HFFc6 (cell line): ENCODE results near the gene TBX15. TPM values are rescaled to one million over a fixed set of nuclear protein-coding genes. Genes with fewer than 3 reads are reported as not detected.
"Not testable (repeated sequence)": the region's sequence is repeated elsewhere in the genome, so short reads cannot be mapped to it uniquely, and the experiment has no call there.

Experiments used
- DNase-seq: peaks from one replicate; pipeline ENCODE4 v3.0.0-alpha.2; 2018
- H3K27ac Mint-ChIP-seq: 2 replicates; pipeline ENCODE4 v1.8.0; 2020; ENCODE audit warnings: mild to moderate bottlenecking, mixed read lengths
- H3K27me3 Mint-ChIP-seq: 2 replicates; pipeline ENCODE4 v1.8.0; 2021; ENCODE audit warnings: mild to moderate bottlenecking, moderate library complexity, mixed read lengths; ENCODE audit not compliant: insufficient read depth
- H3K36me3 Mint-ChIP-seq: 2 replicates; pipeline ENCODE4 v1.8.0; 2021; ENCODE audit warnings: low read depth, mixed read lengths
- H3K4me1 Mint-ChIP-seq: 2 replicates; pipeline ENCODE4 v1.8.0; 2020; ENCODE audit warnings: low read depth, mixed read lengths
- H3K4me3 Mint-ChIP-seq: 2 replicates; pipeline ENCODE4 v1.8.0; 2020; ENCODE audit warnings: mild to moderate bottlenecking, moderate library complexity, mixed read lengths
- H3K9me3 Mint-ChIP-seq: 2 replicates; pipeline ENCODE4 v1.8.0; 2020; ENCODE audit warnings: mild to moderate bottlenecking, mixed read lengths
- CTCF ChIP-seq: fragments of 200-600 bp; sonication (generic); IDR thresholded peaks from 2 replicates; pipeline ENCODE4 v1.5.0; 2021; ENCODE audit warnings: antibody characterized with exemption, mild to moderate bottlenecking
- total RNA-seq, 6 experiments: library from RNA; stranded (reverse); fragmentation: NEBNext Ultra II Directional; extraction: Animal tissue kit (Norgen Biotek cat#: 25700); gene quantifications; 2 replicates in 1 of 6; 3 replicates in 5 of 6; pipeline ENCODE4 v1.2.3, GENCODE V29; 2021

Gene TBX15
- total RNA-seq, 6 experiments from 2014 or later = 5.3 to 12.2 (median 10.0) TPM

- H3K27me3 Mint-ChIP-seq = no peaks in the 10 kb centered on the region; the same call in none of the 2 replicates
- DNase-seq = no peak
- no peak overlapping the region for H3K27ac Mint-ChIP-seq
- H3K4me3 Mint-ChIP-seq = no peak overlapping the region
- TF ChIP-seq CTCF = no peak
- H3K36me3 Mint-ChIP-seq = peaks cover 24% of the 10 kb centered on the region; the same call in 1 of the 2 replicates
- no peaks in the 10 kb centered on the region; the same call in 1 of the 2 replicates for H3K4me1 Mint-ChIP-seq
- no peaks in the 10 kb centered on the region for H3K9me3 Mint-ChIP-seq
Measured at GRCh38 chr1:118920124-118920717, 67.9 kb downstream of the TBX15 start.

GRCh38 chr1:118918940-118919259 lies 69.2 kb downstream of the TBX15 start:
- H3K27me3 Mint-ChIP-seq = no peaks in the 10 kb centered on the region; the same call in none of the 2 replicates
- no peak for DNase-seq
- no peaks in the 10 kb centered on the region; the same call in 1 of the 2 replicates for H3K4me1 Mint-ChIP-seq
- no peak overlapping the region for H3K4me3 Mint-ChIP-seq
- TF ChIP-seq CTCF = no peak
- peaks cover 22% of the 10 kb centered on the region; the same call in 1 of the 2 replicates for H3K36me3 Mint-ChIP-seq
- no peaks in the 10 kb centered on the region for H3K9me3 Mint-ChIP-seq
- H3K27ac Mint-ChIP-seq = no peak overlapping the region

DNA sequence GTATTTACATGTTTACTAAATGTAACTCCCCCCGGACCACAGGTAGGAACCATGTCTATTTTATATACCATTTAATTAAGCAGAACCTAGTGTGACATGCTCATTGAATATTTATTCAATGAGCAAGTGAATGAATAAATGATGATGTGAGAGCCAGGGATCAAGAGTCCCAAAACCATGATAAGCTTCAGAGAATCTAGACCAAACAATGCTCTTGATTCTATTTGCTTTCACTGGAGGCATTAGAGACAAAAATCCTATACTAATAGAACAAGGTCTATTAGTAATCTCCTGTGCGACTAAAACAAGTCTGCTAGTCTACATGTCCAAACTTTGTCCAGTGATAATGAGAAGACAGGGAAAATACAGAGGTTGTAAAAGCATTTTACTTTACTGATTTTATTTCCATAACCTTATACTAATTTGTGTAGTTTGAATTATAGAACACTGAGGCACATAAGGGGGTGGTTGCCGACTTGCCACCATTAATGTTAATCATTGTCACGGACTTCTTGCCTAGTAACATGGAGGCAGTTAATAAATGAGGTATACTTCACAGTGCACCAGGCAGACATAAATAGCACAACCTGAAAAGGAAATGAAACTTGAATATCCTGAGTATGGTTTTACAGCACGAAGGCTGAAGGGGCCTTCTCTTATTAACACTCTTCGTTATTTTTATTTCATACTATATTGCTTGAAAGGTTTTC lies 69.8 kb downstream of the TBX15 start:
- Mint-ChIP-seq H3K27me3 (no peaks in the 10 kb centered on the region; the same call in none of the 2 replicates), H3K4me3 (no peak overlapping the region), H3K36me3 (peaks cover 22% of the 10 kb centered on the region; the same call in 1 of the 2 replicates), H3K27ac (no peak overlapping the region), H3K4me1 (no peaks in the 10 kb centered on the region; the same call in 1 of the 2 replicates), H3K9me3 (no peaks in the 10 kb centered on the region)
- TF ChIP-seq CTCF = no peak
- DNase-seq = no peak

DNA sequence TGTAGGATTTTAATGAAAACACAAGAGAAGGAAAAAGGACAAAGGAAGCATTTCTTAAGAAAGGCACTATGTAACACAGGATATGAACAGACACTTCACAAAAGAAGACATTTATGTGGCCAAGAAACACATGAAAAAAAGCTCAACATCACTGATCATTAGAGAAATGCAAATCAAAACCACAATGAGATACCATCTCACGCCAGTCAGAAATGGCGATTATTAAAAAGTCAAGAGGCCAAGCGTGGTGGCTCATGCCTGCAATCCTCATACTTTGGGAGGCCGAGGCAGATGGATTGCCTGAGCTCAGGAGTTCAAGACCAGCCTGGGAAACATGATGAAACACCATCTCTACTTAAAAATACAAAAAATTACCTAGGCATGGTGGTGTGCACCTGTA lies 71.8 kb downstream of the TBX15 start:
- H3K4me1 Mint-ChIP-seq, DNase-seq, H3K9me3 Mint-ChIP-seq, H3K27ac Mint-ChIP-seq, H3K27me3 Mint-ChIP-seq, H3K4me3 Mint-ChIP-seq: not testable (repeated sequence)
- H3K36me3 Mint-ChIP-seq = peaks cover 17% of the 10 kb centered on the region; the same call in 1 of the 2 replicates

- Mint-ChIP-seq H3K4me1 (no peaks in the 10 kb centered on the region), H3K4me3 (no peak overlapping the region), H3K27me3 (no peaks in the 10 kb centered on the region; the same call in none of the 2 replicates), H3K36me3 (peaks cover 17% of the 10 kb centered on the region; the same call in 1 of the 2 replicates), H3K9me3 (no peaks in the 10 kb centered on the region), H3K27ac (no peak overlapping the region)
- no peak for TF ChIP-seq CTCF
- DNase-seq = no peak
Measured at GRCh38 chr1:118914379-118915161, 73.6 kb downstream of the TBX15 start.
